CD14-positive monocyte (primary cell): ENCODE data around the gene PPP1R12B. TPM values are rescaled to one million over a fixed set of nuclear protein-coding genes. Genes with fewer than 3 reads are reported as not detected.
"Not testable (repeated sequence)": the region's sequence is repeated elsewhere in the genome, so short reads cannot be mapped to it uniquely, and the experiment has no call there.

ENCODE experiments used
- DNase-seq, 3 donors: peaks; one replicate each; pipeline ENCODE4 v3.0.0-alpha.2; 2011 to 2022
- H2AFZ ChIP-seq: 2 replicates; pipeline ENCODE4 v1.6.0; 2012; ENCODE audit warnings: mild to moderate bottlenecking, low read depth, low read length, inconsistent platforms; ENCODE audit not compliant: insufficient read depth, poor library complexity, severe bottlenecking
- H3K27ac ChIP-seq, 2 donors: 1 replicate in 1 of 2; 2 replicates in 1 of 2; pipeline ENCODE4 v1.5.1; 2012 to 2013; ENCODE audit warnings: low read length in 2 of 2, control low read depth in 1 of 2, inconsistent platforms in 1 of 2, low read depth in 1 of 2, mild to moderate bottlenecking in 1 of 2
- H3K27me3 ChIP-seq, 2 donors: one replicate each; pipeline versions ENCODE4 v1.6.0 to v1.6.1; 2011 to 2013; ENCODE audit warnings: low read length in 2 of 2; ENCODE audit not compliant: control insufficient read depth in 2 of 2, insufficient read depth in 2 of 2
- H3K36me3 ChIP-seq, 2 donors: replicated peaks in 1 of 2; 1 replicate in 1 of 2; 2 replicates in 1 of 2; pipeline versions ENCODE4 v1.5.1 to v1.6.1; 2012 to 2013; ENCODE audit warnings: low read length in 2 of 2, control low read depth in 1 of 2, inconsistent platforms in 1 of 2, mild to moderate bottlenecking in 1 of 2; ENCODE audit not compliant: insufficient read depth in 2 of 2, control insufficient read depth in 1 of 2
- H3K4me1 ChIP-seq, 2 donors: 1 replicate in 1 of 2; 2 replicates in 1 of 2; pipeline versions ENCODE4 v1.5.1 to v1.6.1; 2012 to 2013; ENCODE audit warnings: low read length in 2 of 2, control low read depth in 1 of 2, inconsistent platforms in 1 of 2, mild to moderate bottlenecking in 1 of 2, moderate library complexity in 1 of 2; ENCODE audit not compliant: insufficient read depth in 2 of 2, control insufficient read depth in 1 of 2
- H3K4me2 ChIP-seq: replicated peaks from 2 replicates; pipeline ENCODE3; 2012; ENCODE audit warnings: low read length, moderate library complexity, mild to moderate bottlenecking; ENCODE audit not compliant: poor library complexity, severe bottlenecking; ENCODE audit errors: extremely low read depth
- H3K4me3 ChIP-seq, 3 experiments: fragments of 200-600 bp in 1 of 3; sonication (generic) in 1 of 3; replicated peaks in 1 of 3; 1 replicate in 2 of 3; 2 replicates in 1 of 3; pipeline ENCODE4 v1.5.1; 2011 to 2013; ENCODE audit warnings: low read length in 3 of 3, mild to moderate bottlenecking in 3 of 3, control low read depth in 2 of 3, low read depth in 2 of 3, inconsistent platforms in 1 of 3, moderate library complexity in 1 of 3
- H3K79me2 ChIP-seq: 2 replicates; pipeline ENCODE4 v1.6.0; 2012; ENCODE audit warnings: mild to moderate bottlenecking, control low read depth, inconsistent platforms, low read length, moderate library complexity; ENCODE audit not compliant: insufficient read depth
- H3K9ac ChIP-seq: 2 replicates; pipeline ENCODE4 v1.6.0; 2017; ENCODE audit warnings: low read length, mild to moderate bottlenecking; ENCODE audit not compliant: insufficient read depth, poor library complexity, severe bottlenecking
- H3K9me3 ChIP-seq, 2 donors: replicated peaks in 1 of 2; 1 replicate in 1 of 2; 2 replicates in 1 of 2; pipeline versions ENCODE4 v1.5.1 to v1.6.1; 2012 to 2013; ENCODE audit warnings: low read length in 2 of 2, control low read depth in 1 of 2; ENCODE audit not compliant: control insufficient read depth in 1 of 2, insufficient read depth in 1 of 2
- H4K20me1 ChIP-seq: 2 replicates; pipeline ENCODE4 v1.6.0; 2012; ENCODE audit warnings: mild to moderate bottlenecking, low read length, control low read depth, moderate library complexity; ENCODE audit not compliant: insufficient read depth
- H3K27ac Mint-ChIP-seq, 7 donors: one replicate each; pipeline ENCODE4 v1.8.0; 2020; ENCODE audit warnings: mild to moderate bottlenecking in 7 of 7, mixed read lengths in 7 of 7, moderate library complexity in 6 of 7, inconsistent platforms in 2 of 7
- H3K27me3 Mint-ChIP-seq, 3 donors: one replicate each; pipeline ENCODE4 v1.8.0; 2021 to 2022; ENCODE audit warnings: low read depth in 3 of 3, mild to moderate bottlenecking in 3 of 3, mixed read lengths in 3 of 3, moderate library complexity in 3 of 3, inconsistent platforms in 1 of 3
- H3K36me3 Mint-ChIP-seq, 2 donors: one replicate each; pipeline ENCODE4 v1.8.0; 2020; ENCODE audit warnings: mixed read lengths in 2 of 2, inconsistent platforms in 1 of 2, mild to moderate bottlenecking in 1 of 2
- H3K4me1 Mint-ChIP-seq: one replicate; pipeline ENCODE4 v1.8.0; 2020; ENCODE audit warnings: mild to moderate bottlenecking, mixed read lengths
- H3K4me3 Mint-ChIP-seq, 2 donors: one replicate each; pipeline ENCODE4 v1.8.0; 2020; ENCODE audit warnings: mild to moderate bottlenecking in 2 of 2, mixed read lengths in 2 of 2, moderate library complexity in 1 of 2
- H3K9me3 Mint-ChIP-seq, 7 donors: one replicate each; pipeline ENCODE4 v1.8.0; 2020 to 2022; ENCODE audit warnings: mixed read lengths in 7 of 7, mild to moderate bottlenecking in 6 of 7, moderate library complexity in 6 of 7, inconsistent platforms in 2 of 7
- WGBS: methylation state at CpG from one replicate; pipeline ENCODE4 v1.1.5; 2013; ENCODE audit warnings: missing lambda C conversion rate; ENCODE audit not compliant: insufficient coverage; 5-methylcytosine and 5-hydroxymethylcytosine counted together
- intact Hi-C, 2 donors: fragments of 100-400 bp; cut with micrococcal nuclease; formaldehyde crosslinking; loops; one replicate each; pipeline versions ENCODE4 v1.15.0 to v1.15.1; 2023
- polyA plus RNA-seq, 3 donors: library from polyadenylated mRNA; depleted of rRNA in 1 of 3; unstranded in 2 of 3; stranded (reverse) in 1 of 3; fragments of 300-500 nt in 2 of 3; fragments of >200 nt in 1 of 3; fragmentation: Illumina TruSeq in 2 of 3; gene quantifications; 1 replicate in 2 of 3; 2 replicates in 1 of 3; pipeline ENCODE4 v1.2.3, GENCODE V29; 2012 to 2021

The PPP1R12B gene
- polyA plus RNA-seq, 3 donors, result 1.3 to 12.2 (median 1.7) TPM

- intact Hi-C loops, H3K27ac ChIP-seq, H3K9ac ChIP-seq, H3K4me3 ChIP-seq, H3K4me1 Mint-ChIP-seq, H3K27me3 ChIP-seq, H3K79me2 ChIP-seq, H3K9me3 Mint-ChIP-seq, H3K9me3 ChIP-seq, H4K20me1 ChIP-seq, H3K27ac Mint-ChIP-seq, H2AFZ ChIP-seq, H3K4me2 ChIP-seq, DNase-seq, H3K4me3 Mint-ChIP-seq, H3K27me3 Mint-ChIP-seq, H3K4me1 ChIP-seq: not testable (repeated sequence)
- peaks cover 3 to 14% of the 10 kb centered on the region in 2 donors for H3K36me3 ChIP-seq
- 100% methylated on average over 3 of the region's 3 CpGs for WGBS
- H3K36me3 Mint-ChIP-seq, result peaks cover 46 to 50% of the 10 kb centered on the region in 2 donors
Observed at GRCh38 chr1:202420422-202421094, 72.1 kb downstream of the PPP1R12B start.

- not testable (repeated sequence) for H4K20me1 ChIP-seq, H3K27me3 Mint-ChIP-seq
Observed at GRCh38 chr1:202422709-202423108, 74.2 kb downstream of the PPP1R12B start.

DNA sequence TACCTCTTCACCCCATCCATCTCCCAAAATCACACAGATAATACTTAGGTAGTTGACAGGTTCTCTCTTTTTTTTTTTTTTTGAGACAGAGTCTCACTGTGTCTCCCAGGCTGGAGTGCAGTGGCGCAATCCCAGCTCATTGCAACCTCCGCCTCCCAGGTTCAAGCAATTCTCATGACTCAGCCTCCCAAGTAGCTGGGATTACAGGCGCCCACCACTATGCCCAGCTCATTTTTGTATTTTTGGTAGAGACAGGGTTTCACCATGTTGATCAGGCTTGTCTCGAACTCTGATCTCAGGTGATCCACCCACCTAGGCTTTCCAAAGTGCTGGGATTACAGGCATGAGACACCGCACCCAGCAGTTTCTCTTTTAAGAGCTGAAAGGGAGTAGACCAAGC lies 75.8 kb downstream of the PPP1R12B start:
- H3K9me3 Mint-ChIP-seq, H3K9ac ChIP-seq, H3K27me3 ChIP-seq, H3K27ac ChIP-seq, H4K20me1 ChIP-seq, DNase-seq, H3K4me1 ChIP-seq, H2AFZ ChIP-seq, H3K4me3 Mint-ChIP-seq, H3K27me3 Mint-ChIP-seq, H3K4me2 ChIP-seq, intact Hi-C loops, H3K79me2 ChIP-seq, H3K4me1 Mint-ChIP-seq, H3K4me3 ChIP-seq, H3K27ac Mint-ChIP-seq, H3K9me3 ChIP-seq: not testable (repeated sequence)
- peaks cover 48 to 60% of the 10 kb centered on the region in 2 donors for H3K36me3 Mint-ChIP-seq
- H3K36me3 ChIP-seq, result peaks cover 3 to 31% of the 10 kb centered on the region in 2 donors
- WGBS, result 80% methylated on average over 1 of the region's 5 CpGs

More at GRCh38 chr1:202422709-202423108, 74.2 kb downstream of the PPP1R12B start:
- H3K4me3 Mint-ChIP-seq, H3K79me2 ChIP-seq, H3K9me3 Mint-ChIP-seq, H3K4me1 ChIP-seq, H3K9me3 ChIP-seq, H3K27ac Mint-ChIP-seq, intact Hi-C loops, DNase-seq, H3K27ac ChIP-seq, H3K4me1 Mint-ChIP-seq, H3K4me2 ChIP-seq, H2AFZ ChIP-seq, H3K27me3 ChIP-seq, H3K4me3 ChIP-seq, H3K9ac ChIP-seq: not testable (repeated sequence)
- H3K36me3 ChIP-seq, result peaks cover 3 to 20% of the 10 kb centered on the region in 2 donors
- H3K36me3 Mint-ChIP-seq, result peaks cover 50 to 54% of the 10 kb centered on the region in 2 donors

- H3K79me2 ChIP-seq, H3K27me3 ChIP-seq, H2AFZ ChIP-seq, H3K27ac ChIP-seq, H3K4me1 Mint-ChIP-seq, H3K4me3 ChIP-seq, DNase-seq, H3K27ac Mint-ChIP-seq, H3K4me1 ChIP-seq, H3K9ac ChIP-seq, H3K4me2 ChIP-seq, H4K20me1 ChIP-seq, intact Hi-C loops, H3K4me3 Mint-ChIP-seq, H3K27me3 Mint-ChIP-seq, H3K9me3 Mint-ChIP-seq, H3K9me3 ChIP-seq: not testable (repeated sequence)
- H3K36me3 ChIP-seq, result peaks cover 36 to 74% of the 10 kb centered on the region in 2 donors
- WGBS, result no CpG with 5 or more reads among the region's 1 CpG
- H3K36me3 Mint-ChIP-seq, result peaks cover 71 to 72% of the 10 kb centered on the region in 2 donors
Observed at GRCh38 chr1:202430111-202430510, 81.6 kb downstream of the PPP1R12B start.
